HG03103 (cell line): ENCODE data around the gene MAGEH1.
"Not testable (repeated sequence)": the region's sequence is repeated elsewhere in the genome, so short reads cannot be mapped to it uniquely, and the experiment has no call there.

Experiments
- ATAC-seq: cut with Tn5 transposase; IDR thresholded peaks from one replicate; pipeline ENCODE4 v1.9.1; 2021; ENCODE audit warnings: low read depth; ENCODE audit not compliant: unreplicated experiment

Gene MAGEH1, protein sequence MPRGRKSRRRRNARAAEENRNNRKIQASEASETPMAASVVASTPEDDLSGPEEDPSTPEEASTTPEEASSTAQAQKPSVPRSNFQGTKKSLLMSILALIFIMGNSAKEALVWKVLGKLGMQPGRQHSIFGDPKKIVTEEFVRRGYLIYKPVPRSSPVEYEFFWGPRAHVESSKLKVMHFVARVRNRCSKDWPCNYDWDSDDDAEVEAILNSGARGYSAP

DNA sequence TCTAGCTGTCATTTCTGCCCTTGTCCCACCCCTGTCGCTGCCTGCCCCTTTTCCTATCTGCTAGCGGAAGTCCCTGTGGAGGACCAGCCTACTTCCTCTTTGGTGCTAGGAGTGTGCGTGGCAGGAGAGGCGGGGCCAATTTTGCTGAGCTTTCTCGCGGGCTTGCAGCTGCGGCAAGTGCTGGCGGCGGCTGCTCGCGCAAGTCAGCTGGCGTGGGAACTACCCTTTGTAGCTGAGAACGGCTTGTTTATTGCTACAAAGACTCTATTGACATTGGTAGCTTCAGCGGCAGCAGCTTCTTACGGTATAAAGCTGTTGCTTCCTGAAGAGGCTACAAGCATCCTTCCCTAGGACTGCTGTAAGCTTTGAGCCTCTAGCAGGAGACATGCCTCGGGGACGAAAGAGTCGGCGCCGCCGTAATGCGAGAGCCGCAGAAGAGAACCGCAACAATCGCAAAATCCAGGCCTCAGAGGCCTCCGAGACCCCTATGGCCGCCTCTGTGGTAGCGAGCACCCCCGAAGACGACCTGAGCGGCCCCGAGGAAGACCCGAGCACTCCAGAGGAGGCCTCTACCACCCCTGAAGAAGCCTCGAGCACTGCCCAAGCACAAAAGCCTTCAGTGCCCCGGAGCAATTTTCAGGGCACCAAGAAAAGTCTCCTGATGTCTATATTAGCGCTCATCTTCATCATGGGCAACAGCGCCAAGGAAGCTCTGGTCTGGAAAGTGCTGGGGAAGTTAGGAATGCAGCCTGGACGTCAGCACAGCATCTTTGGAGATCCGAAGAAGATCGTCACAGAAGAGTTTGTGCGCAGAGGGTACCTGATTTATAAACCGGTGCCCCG lies at the start of gene MAGEH1:
MAGEH1 (plus strand) TSS at position 138 of the 843 bp plus-strand sequence; CDS start at position 386, 248 bp downstream.
- ATAC-seq, result peak; percentile 91

DNA sequence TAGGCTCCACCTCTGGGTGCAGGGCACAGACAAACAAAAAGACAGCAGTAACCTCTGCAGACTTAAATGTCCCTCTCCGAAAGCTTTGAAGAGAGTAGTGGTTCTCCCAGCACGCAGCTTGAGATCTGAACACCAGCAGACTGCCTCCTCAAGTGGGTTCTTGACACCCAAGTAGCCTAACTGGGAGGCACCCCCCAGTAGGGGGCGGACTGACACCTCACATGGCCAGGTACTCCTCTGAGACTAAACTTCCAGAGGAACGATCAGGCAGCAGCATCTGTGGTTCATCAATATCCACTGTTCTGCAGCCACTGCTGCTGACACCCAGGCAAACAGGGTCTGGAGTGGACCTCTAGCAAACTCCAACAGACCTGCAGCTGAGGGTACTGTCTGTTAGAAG lies 24.8 kb upstream of the MAGEH1 start:
- ATAC-seq, result not testable (repeated sequence)

DNA sequence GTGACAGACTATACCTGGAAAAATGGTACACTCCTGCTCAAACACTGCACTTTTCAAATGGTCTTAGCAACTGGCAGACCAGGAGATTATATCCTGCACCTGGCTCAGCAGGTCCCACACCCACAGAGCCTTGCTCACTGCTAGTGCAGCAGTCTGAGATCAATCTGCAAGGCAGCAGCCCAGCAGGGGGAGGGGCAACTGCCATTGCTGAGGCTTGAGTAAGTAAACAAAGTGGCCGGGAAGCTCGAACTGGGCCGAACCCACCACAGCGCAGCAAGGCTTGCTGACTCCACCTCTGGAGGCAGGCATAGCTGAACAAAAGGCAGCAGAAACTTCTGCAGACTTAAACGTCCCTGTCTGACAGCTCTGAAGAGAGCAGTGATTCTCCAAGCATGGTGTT lies 8.5 kb upstream of the MAGEH1 start:
- not testable (repeated sequence) for ATAC-seq

DNA sequence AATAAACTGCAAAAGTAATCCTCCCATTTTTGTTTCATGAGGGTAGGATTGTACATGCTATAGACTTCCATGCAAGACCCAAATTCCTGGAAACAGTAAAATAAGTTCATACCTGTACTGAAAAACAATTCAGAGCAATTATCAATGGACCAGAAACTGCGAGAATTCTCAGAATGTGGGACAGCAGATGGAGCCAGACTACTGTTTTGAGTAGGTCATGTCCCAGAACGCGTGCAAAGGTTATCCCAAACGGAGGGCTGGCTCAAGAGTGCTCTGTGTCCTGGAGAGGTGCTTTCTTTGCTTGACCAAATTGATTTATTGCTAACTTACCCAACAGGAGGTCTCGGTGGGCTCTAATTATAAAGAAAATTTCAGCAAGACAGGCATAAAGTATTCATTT lies 1.7 kb upstream of the MAGEH1 start:
- ATAC-seq, result no peak

DNA sequence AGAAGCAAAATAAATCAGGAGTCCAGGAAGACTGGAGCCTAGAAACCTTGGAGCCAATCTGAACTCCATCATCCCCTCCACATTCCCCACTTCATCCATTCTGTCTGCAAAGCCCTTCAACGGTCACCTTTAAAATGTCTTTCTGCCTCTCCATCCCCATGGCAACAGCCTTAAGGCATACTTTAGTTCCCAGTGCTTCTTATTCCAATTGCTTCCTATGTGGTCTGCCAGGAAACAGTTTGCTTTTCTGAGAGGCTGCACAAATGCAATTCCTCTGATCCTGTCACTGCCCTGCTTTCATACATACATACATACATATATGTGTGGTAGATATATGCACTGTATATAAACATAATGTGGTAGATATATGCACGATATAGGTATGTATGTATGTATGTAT lies 786 bp upstream of the MAGEH1 start:
- no peak for ATAC-seq

DNA sequence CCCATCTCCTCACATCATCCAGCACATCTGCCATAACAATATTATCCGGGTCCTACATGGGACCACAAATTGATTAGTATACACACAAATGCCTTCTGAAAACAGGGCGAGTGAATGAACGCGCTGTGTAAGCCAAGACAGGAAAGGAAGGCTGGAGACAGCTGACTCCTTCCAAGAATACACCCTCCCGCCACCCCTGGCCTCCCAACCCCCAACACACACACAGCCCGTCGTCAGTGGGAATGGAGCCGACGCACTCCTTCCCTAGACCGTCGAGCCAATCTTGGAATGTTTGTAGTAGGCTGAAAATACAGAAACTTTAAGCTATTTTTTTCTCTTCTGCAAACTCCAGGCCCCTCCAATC lies 319 bp upstream of the MAGEH1 start:
- peak; percentile 20 for ATAC-seq

DNA sequence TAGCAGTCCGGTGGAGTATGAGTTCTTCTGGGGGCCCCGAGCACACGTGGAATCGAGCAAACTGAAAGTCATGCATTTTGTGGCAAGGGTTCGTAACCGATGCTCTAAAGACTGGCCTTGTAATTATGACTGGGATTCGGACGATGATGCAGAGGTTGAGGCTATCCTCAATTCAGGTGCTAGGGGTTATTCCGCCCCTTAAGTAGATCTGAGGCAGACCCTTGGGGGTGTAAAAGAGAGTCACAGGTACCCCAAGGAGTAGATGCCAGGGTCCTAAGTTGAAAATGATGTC lies 852 bp downstream of the MAGEH1 start:
- no peak for ATAC-seq

DNA sequence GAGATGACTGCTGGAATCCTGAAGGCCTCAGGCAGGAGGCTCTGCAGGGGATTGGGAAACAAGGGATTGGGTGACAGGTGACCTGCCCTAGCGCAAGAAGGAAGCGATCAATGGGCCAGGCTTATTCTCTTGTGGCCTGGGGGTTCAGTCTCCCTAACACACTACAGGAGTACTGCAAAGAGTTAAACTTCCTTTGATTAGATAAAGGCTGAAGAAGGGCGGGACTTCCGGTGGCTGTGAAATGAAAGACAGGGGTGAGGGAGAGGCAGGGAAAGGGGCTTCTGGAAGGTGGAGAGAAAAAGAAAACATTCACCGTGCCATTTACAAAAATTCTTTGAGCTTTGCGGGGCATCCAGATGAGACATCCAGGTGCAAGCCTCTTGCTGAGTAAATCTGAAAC lies 3.8 kb downstream of the MAGEH1 start:
- not testable (repeated sequence) for ATAC-seq

DNA sequence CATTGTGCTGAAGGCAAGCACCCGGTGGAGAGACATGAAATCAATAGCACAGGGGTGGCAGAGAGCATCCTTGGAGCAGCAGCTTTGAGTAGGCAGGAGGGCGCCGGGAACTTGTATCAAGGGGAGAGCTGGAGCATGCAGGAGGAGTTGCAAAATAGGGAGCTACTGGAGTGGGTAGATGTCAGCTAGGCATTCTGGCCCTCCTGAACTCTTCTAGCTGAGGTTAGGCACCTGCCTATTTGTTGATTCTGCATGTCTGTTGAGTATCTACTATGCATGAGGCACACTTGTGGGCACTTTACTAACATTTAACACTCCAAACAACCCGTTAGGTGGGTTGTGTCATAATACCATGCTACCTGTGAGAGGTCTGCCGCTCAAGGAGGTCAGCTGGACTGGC lies 7.5 kb downstream of the MAGEH1 start:
- ATAC-seq, result not testable (repeated sequence)

DNA sequence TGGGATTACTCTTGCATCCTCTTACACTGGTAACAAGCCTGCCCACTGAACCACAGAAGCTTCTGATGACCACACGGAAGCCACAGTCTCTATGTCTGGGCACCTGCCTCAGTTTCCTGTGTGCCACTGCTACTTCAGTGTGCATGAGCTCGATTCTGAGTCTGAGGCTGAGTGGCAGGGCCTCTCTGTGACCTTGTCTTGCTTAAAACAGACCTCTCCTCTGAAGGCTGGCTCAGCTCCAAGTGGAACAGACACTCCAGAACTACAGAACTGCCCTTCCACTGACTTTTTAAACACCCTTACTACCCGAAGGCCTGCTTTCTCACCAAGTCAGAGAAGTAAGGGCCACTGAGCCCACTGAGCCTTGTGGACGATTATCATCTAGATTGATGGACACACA lies 8.0 kb downstream of the MAGEH1 start:
- not testable (repeated sequence) for ATAC-seq

DNA sequence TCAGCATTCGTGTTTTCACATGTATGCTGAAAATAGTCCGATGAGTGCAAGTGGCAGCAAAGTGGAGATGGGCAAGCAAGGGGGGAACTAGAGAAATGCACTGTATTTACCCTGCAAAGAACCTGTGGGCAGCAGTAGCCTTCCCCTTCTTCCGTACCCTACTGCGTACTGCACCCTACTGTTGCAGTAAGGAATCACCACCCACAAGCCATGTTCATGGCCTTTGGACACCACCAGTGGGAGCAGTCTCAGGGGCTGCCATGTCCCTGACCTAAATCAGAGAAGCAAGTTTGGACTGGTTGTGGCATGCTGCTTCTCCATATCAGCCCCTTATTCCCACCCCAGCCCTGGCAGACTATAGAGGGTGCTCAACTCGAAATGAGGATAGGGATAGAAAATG lies 12.1 kb downstream of the MAGEH1 start:
- not testable (repeated sequence) for ATAC-seq

DNA sequence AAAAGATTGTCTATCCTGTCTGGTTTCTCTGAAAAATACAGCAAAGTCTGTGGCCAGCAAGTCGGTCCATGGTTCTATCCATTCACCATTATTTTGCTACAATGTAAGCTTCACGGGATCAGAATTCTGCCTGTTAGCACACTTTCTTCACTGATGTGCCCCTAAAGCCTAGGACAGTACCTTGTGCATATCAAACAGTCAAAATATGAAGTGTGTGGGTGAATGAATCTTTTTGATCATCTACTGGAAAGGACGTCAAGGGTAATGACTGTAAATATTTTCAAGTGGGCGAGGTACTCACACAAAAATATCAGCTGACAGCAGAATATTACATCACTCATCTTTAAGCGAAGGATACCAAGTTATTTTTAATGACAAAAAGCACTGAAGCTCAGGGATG lies 13.2 kb downstream of the MAGEH1 start:
- not testable (repeated sequence) for ATAC-seq

DNA sequence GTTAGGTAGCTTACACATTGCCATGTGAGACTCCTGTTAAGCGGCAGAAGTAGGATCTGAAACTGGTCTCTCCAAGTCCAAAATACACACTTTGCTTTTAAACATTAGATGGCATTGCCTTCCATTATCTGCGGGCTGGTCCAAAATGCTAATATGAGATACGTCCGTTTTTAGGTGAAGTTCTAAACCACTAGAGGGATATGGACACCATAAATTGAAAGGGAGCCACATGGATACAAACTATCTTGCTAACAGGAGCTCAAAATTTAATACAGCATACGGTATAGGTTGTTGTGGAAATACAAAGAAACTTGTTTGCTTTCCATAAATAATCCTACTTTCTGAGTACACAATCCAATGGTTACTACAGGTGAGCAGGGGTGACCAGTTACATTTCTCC lies 13.9 kb downstream of the MAGEH1 start:
- ATAC-seq, result not testable (repeated sequence)

DNA sequence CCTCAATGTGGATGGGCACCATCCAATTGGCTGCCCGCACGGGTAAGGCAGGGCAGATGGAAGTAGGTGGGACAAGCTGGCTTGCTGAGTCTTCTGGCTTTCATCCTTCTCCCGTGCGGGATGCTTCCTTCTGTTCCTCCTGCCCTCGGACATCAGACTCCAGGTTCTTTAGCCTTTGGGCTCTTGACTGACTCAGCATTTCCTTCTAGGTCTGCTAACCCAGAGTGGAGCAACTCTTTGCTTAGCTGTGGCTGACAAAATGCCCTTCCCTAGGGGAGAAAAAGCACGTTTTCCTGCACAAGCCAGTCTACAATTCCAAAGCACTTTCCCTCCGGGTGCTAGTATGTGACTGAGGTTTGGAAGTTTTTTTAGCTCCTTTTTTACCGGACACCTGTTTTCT lies 28.0 kb downstream of the MAGEH1 start:
- not testable (repeated sequence) for ATAC-seq

DNA sequence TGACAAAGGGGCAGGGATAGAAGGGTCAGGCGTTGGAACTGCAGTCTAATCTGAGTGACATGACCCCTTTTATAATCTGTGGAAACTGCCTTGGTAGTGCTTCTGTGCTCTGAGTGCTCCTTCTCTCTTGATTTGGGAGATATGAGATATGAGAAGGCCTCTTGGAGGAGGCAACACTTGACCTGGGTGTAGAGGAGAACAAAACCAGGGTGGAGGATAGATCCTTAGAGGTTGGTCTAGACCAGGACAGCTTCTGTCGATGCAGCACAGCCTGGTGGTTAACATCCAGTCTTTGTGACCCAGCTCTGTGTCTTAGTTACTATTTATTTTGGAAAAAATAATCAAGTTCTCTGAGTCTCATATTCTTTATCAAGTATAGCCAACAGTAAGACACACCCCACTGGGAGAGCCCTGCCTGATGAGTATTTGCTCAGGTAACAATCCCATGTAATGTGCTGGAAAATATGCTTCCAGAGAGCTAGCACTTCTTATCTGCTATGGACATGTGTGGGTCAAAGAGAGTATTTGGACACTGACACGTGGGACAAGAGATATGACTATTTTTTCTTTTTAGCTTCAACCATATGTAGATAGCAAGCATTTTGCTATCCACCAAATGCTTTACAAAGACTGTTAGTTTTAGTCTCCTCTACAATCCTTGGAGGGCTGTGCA lies 28.6 kb downstream of the MAGEH1 start:
- no peak for ATAC-seq

DNA sequence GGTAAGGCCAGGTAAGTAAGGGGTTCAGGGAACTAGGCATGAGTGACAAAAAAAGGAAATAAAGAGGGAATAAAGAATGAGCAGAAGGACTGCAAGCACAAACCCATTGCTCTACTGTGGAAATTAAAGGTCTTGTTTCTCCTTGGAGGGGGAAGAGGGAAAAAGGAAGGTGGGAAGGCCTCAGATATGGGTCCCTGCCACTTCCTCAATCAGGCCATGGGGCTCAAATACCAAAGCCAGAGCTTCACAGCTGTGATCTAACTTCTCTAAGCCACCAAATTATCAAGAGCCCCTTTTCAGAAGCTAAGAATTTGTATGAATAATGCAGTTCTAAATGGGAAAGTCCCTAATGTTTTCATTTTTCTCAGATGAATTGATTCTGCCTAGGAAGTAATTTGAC lies 33.0 kb downstream of the MAGEH1 start:
- no peak for ATAC-seq

DNA sequence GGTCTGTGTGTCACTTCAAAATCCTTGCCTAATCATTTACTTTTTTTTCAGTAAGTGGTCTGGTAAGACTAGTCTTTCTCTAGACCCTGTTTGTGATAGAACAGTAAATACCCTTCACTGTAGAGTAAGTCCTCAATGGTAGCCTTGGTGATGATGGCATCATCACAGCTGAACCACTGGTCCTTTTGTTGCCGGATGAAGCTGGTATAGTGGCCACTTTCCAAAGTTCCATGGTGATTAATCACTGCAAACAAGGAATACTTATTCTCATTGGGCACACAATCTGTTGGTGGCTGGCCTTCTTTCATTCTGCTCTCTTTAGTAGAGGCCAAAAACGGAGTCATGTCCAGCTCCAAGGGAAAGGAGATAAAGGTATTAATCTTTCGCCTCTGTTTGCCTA lies 34.8 kb downstream of the MAGEH1 start:
- ATAC-seq, result no peak

DNA sequence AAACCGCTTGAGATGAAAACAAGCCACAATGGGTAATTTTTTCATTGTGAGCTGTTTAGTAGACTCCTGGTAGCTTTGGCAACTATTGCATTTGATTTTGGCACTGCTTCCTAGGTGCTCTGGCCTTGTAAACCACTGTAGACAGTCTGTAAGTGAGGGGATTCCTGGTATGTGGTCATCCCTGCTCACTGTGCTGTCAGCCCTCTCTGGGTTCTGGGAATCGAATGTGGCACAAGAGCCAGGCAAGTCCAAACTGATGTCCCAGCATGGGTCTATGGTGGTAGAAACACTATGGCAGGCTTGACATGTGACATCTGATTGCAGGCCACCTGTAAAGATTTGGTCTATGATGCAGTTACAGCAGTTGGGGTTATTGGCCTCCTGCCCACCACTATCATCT lies 35.2 kb downstream of the MAGEH1 start:
- ATAC-seq, result no peak

DNA sequence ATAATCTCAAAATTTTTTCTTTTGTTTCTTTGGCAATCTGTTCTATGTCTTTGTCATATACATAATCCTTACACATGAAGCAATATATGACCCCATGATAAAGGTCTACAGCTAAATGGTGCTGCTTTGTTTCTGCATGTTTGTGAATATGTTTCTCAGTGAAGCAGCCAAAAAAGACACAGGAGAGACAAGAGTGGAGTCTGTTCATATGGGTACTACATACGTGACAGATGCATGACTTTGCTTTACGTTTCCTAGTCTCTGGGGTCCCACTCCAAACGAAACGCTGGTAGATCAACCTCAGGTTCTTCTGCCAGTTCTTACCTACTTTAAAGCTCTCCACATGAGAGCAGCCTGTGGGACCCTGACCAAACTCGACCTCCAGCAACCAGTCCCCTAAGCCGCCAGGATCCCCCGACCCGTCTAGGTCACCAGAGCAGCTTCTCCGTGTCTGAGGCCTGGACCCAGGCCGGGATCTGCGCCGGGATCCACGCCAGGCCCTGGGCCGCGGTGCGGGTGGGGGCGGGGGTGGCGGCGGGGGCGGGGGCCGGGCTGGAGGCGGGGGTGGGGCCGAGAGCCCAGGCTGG lies 36.2 kb downstream of the MAGEH1 start:
- ATAC-seq, result peak; percentile 20

DNA sequence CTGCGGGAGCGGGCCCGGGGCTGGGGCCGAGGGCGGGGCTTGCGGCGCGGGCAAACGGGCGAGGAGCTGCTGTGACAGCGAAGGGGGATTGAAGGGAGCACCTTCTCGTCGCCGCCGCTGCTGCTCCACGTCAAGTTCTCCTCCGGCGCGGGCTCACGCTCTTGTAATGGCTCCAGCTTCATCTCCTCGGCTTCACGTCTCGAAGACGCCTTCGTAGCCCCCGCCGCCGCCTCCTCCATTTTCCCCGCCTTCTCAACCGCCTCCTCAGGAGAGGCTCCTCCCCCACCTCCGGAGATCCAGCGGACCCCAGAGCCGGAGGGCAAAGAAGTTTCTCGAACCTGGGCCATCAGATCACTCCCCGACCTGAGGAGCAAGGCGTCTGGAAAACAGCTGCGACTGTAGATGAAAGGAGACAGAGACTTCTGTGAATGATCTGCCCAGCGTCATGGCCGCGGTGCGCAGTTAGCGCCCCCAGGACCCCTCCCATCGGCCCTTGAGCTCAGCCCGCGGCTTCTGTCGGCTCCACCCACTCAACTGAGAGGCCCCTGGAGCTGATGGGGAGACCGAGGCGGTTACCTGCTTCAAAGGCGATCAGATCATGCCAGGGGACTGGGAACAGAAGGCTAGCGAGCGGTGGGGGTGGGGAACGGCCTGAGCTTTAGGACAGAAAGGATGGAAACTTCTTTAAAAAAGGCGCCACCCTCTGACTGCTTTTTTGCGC lies 36.8 kb downstream of the MAGEH1 start:
- peak; percentile 54 for ATAC-seq
